ENCODE measurements around the gene ADGRG1. TPM values are rescaled to one million over a fixed set of nuclear protein-coding genes. Genes with fewer than 3 reads are reported as not detected.

ADGRG1 gene
- total RNA-seq, 4 donors from 2014 or later, result 129 to 159 (median 136) TPM

GRCh38 chr16:57645691-57646387 is 17.4 kb downstream of the ADGRG1 start:
- H3K4me3 ChIP-seq (ENCODE audit: low read depth, poor library complexity, severe bottlenecking), result no peak overlapping the region
- peak in 1 of 2 donors; percentile 91 for DNase-seq (ENCODE audit: low spot score in 2 of 2)
- 26 to 32% methylated on average over 16 to 23 of the region's 24 CpGs for WGBS, 2 donors
- intact Hi-C loops (cut with DNase I; ENCODE audit: low total_unique reads), result loop anchor here (5.0 kb wide), 1 partner anchor 54 kb away; no protein-coding TSS in a partner anchor
- TF ChIP-seq POLR2A (IDR thresholded peaks at IDR 0.05) (no peak), CTCF (IDR thresholded peaks at IDR 0.05) (no peak)

GRCh38 chr16:57646388-57647039 is 18.1 kb downstream of the ADGRG1 start:
- 65 to 71% methylated on average over 10 to 13 of the region's 14 CpGs for WGBS, 2 donors
- no peak overlapping the region for H3K4me3 ChIP-seq (ENCODE audit: low read depth, poor library complexity, severe bottlenecking)
- no peak for DNase-seq (ENCODE audit: low spot score in 2 of 2)
- intact Hi-C loops (cut with DNase I; ENCODE audit: low total_unique reads), result loop anchor here (5.0 kb wide), 1 partner anchor 54 kb away; no protein-coding TSS in a partner anchor
- TF ChIP-seq CTCF (IDR thresholded peaks at IDR 0.05) (no peak), POLR2A (IDR thresholded peaks at IDR 0.05) (no peak)

- no peak for DNase-seq (ENCODE audit: low spot score in 2 of 2)
- 39 to 40% methylated on average over 10 of the region's 10 CpGs for WGBS, 2 donors
- no peak overlapping the region for H3K4me3 ChIP-seq (ENCODE audit: low read depth, poor library complexity, severe bottlenecking)
- intact Hi-C loops (cut with DNase I; ENCODE audit: low total_unique reads), result loop anchor here (5.0 kb wide), 1 partner anchor 55 kb away; no protein-coding TSS in a partner anchor
- TF ChIP-seq POLR2A (IDR thresholded peaks at IDR 0.05), result no peak
- TF ChIP-seq CTCF (IDR thresholded peaks at IDR 0.05), result no peak
Observed at GRCh38 chr16:57647136-57647875, 18.9 kb downstream of the ADGRG1 start.

GRCh38 chr16:57648125-57648524 is 19.7 kb downstream of the ADGRG1 start:
- 80 to 84% methylated on average over 5 of the region's 5 CpGs for WGBS, 2 donors
- intact Hi-C loops (cut with DNase I; ENCODE audit: low total_unique reads), result loop anchor here (5.0 kb wide), 1 partner anchor 56 kb away; no protein-coding TSS in a partner anchor
- no peak for DNase-seq (ENCODE audit: low spot score in 2 of 2)
- TF ChIP-seq CTCF (IDR thresholded peaks at IDR 0.05) (no peak), POLR2A (IDR thresholded peaks at IDR 0.05) (no peak)
- no peak overlapping the region for H3K4me3 ChIP-seq (ENCODE audit: low read depth, poor library complexity, severe bottlenecking)

- peak; percentile 73 to 96 for DNase-seq (ENCODE audit: low spot score in 2 of 2)
- TF ChIP-seq POLR2A (IDR thresholded peaks at IDR 0.05), result no peak
- peak in 2 of 3 donors; percentile 78 to 99 for TF ChIP-seq CTCF (IDR thresholded peaks at IDR 0.05)
- intact Hi-C loops (cut with DNase I; ENCODE audit: low total_unique reads), result loop anchor here (5.0 kb wide), 1 partner anchor 57 kb away; no protein-coding TSS in a partner anchor
- WGBS, 2 donors, result 46 to 55% methylated on average over 14 to 18 of the region's 18 CpGs
- no peak overlapping the region for H3K4me3 ChIP-seq (ENCODE audit: low read depth, poor library complexity, severe bottlenecking)
Observed at GRCh38 chr16:57648581-57649442, 20.4 kb downstream of the ADGRG1 start.
